Caco-2 (cell line): ENCODE results near the gene ACER3. TPM values are rescaled to one million over a fixed set of nuclear protein-coding genes. Genes with fewer than 3 reads are reported as not detected.

Source experiments
- BruUV-seq: library from RNA; stranded (reverse); fragments of 400-500 nt; replicated peaks from 2 replicates; lab custom pipeline; 2021; lab: Mats Ljungman, UMichigan
- CTCF ChIA-PET: fragments of 300-600 bp; sonication (Branson Sonifier 250); formaldehyde crosslinking; loops from one replicate; lab custom pipeline; 2022; ENCODE audit warnings: antibody characterized with exemption; lab: Charles Lee
- POLR2A ChIA-PET: fragments of 300-600 bp; sonication (Branson Sonifier 250); formaldehyde crosslinking; loops from one replicate; lab custom pipeline; 2022; ENCODE audit warnings: antibody characterized with exemption; lab: Charles Lee
- DNase-seq, 2 experiments: peaks; one replicate each; pipeline versions ENCODE4 v3.0.0 to v3.0.0-alpha.2; 2020 to 2022
- H3K27me3 ChIP-seq: replicated peaks from 2 replicates; pipeline ENCODE4 v1.6.0; 2011; ENCODE audit warnings: low read length; ENCODE audit not compliant: control insufficient read depth, insufficient read depth
- H3K36me3 ChIP-seq: 2 replicates; pipeline ENCODE4 v1.5.1; 2011; ENCODE audit warnings: low read length; ENCODE audit not compliant: control insufficient read depth, insufficient read depth
- H3K4me1 ChIP-seq: fragments of 250-450 bp; sonication (Bioruptor Pico); 2 replicates; pipeline ENCODE4 v1.5.1; 2020; ENCODE audit warnings: mild to moderate bottlenecking
- H3K4me3 ChIP-seq: 2 replicates; pipeline ENCODE4 v1.5.1; 2011; ENCODE audit warnings: low read depth, mild to moderate bottlenecking, control low read depth, low read length
- H3K9me3 ChIP-seq: fragments of 250-450 bp; sonication (Bioruptor Pico); 2 replicates; pipeline ENCODE4 v1.5.1; 2020; ENCODE audit warnings: mild to moderate bottlenecking, moderate library complexity
- H3K27ac Mint-ChIP-seq: one replicate; pipeline ENCODE4 v1.8.0; 2022; ENCODE audit warnings: mixed read lengths; ENCODE audit not compliant: unreplicated experiment
- H3K27me3 Mint-ChIP-seq: one replicate; pipeline ENCODE4 v1.8.0; 2022; ENCODE audit warnings: mixed read lengths; ENCODE audit not compliant: insufficient read depth, unreplicated experiment
- H3K36me3 Mint-ChIP-seq: one replicate; pipeline ENCODE4 v1.8.0; 2022; ENCODE audit warnings: mild to moderate bottlenecking, mixed read lengths; ENCODE audit not compliant: insufficient read depth, unreplicated experiment
- H3K4me1 Mint-ChIP-seq: one replicate; pipeline ENCODE4 v1.8.0; 2022; ENCODE audit warnings: low read depth, mixed read lengths; ENCODE audit not compliant: unreplicated experiment
- H3K4me3 Mint-ChIP-seq: one replicate; pipeline ENCODE4 v1.8.0; 2022; ENCODE audit warnings: mild to moderate bottlenecking, moderate library complexity, mixed read lengths; ENCODE audit not compliant: unreplicated experiment
- H3K9me3 Mint-ChIP-seq: one replicate; pipeline ENCODE4 v1.8.0; 2022; ENCODE audit warnings: mixed read lengths; ENCODE audit not compliant: unreplicated experiment
- CTCF ChIP-seq, 2 experiments: fragments of 200-600 bp in 1 of 2; IDR thresholded peaks; 1 replicate in 1 of 2; 2 replicates in 1 of 2; pipeline versions ENCODE4 v1.5.1 to v1.8.0; 2011 to 2022; ENCODE audit warnings: antibody characterized with exemption in 1 of 2, control low read depth in 1 of 2, inconsistent platforms in 1 of 2, low read depth in 1 of 2, low read length in 1 of 2, mild to moderate bottlenecking in 1 of 2, moderate library complexity in 1 of 2; ENCODE audit not compliant: insufficient read depth in 1 of 2, severe bottlenecking in 1 of 2, unreplicated experiment in 1 of 2
- intact Hi-C: fragments of 100-400 bp; cut with micrococcal nuclease; formaldehyde crosslinking; loops from one replicate; pipeline ENCODE4 v1.10.0; 2022; ENCODE audit not compliant: unreplicated experiment
- total RNA-seq: library from RNA; stranded (reverse); gene quantifications from 2 replicates; pipeline ENCODE4 v1.2.3, GENCODE V29; 2022

ACER3 gene
- total RNA-seq, 1 experiment from 2014 or later = 37.5 TPM

GRCh38 chr11:76863196-76863777 lies 2.6 kb downstream of the ACER3 start:
- Histone ChIP-seq H3K36me3 (no peaks in the 10 kb centered on the region), H3K27me3 (no peaks in the 10 kb centered on the region), H3K4me1 (peaks cover 31% of the 10 kb centered on the region), H3K4me3 (no peak overlapping the region), H3K9me3 (no peaks in the 10 kb centered on the region)
- CTCF ChIA-PET = interaction anchor here (0.6 to 1.3 kb wide), 2 partner anchors 24 to 184 kb away, joined by 3 read pairs; no protein-coding TSS in a partner anchor
- TF ChIP-seq CTCF (IDR thresholded peaks at IDR 0.05; ENCODE audit: insufficient read depth in 1 of 2, low read depth in 1 of 2, low read length in 1 of 2, severe bottlenecking in 1 of 2, unreplicated experiment in 1 of 2) = no peak
- POLR2A ChIA-PET = no interaction called here
- Mint-ChIP-seq H3K27me3 (no peaks in the 10 kb centered on the region), H3K9me3 (no peaks in the 10 kb centered on the region), H3K4me1 (peaks cover 42% of the 10 kb centered on the region), H3K36me3 (peaks cover 22% of the 10 kb centered on the region), H3K27ac (no peak overlapping the region), H3K4me3 (no peak overlapping the region)
- DNase-seq = no peak
- BruUV-seq = no TSS peak
- intact Hi-C loops = no loop called here

GRCh38 chr11:76872959-76873827 lies 12.5 kb downstream of the ACER3 start:
- H3K27ac Mint-ChIP-seq = no peak overlapping the region
- no peaks in the 10 kb centered on the region for H3K27me3 Mint-ChIP-seq
- Histone ChIP-seq H3K36me3 (no peaks in the 10 kb centered on the region), H3K27me3 (no peaks in the 10 kb centered on the region), H3K4me3 (no peak overlapping the region), H3K4me1 (peaks cover 10% of the 10 kb centered on the region), H3K9me3 (0 out of 2 replicates have a peak, but pooled peaks cover 7% of the 10 kb centered on the region)
- H3K4me1 Mint-ChIP-seq = peaks cover 20% of the 10 kb centered on the region
- no peak for TF ChIP-seq CTCF (IDR thresholded peaks at IDR 0.05; ENCODE audit: insufficient read depth in 1 of 2, low read depth in 1 of 2, low read length in 1 of 2, severe bottlenecking in 1 of 2, unreplicated experiment in 1 of 2)
- peaks cover 15% of the 10 kb centered on the region for H3K36me3 Mint-ChIP-seq
- peaks cover 13% of the 10 kb centered on the region for H3K9me3 Mint-ChIP-seq
- POLR2A ChIA-PET = interaction anchor here (0.6 kb wide), 1 partner anchor 19 kb away, joined by 9 read pairs; no protein-coding TSS in a partner anchor
- intact Hi-C loops = no loop called here
- no peak overlapping the region for H3K4me3 Mint-ChIP-seq
- no peak for DNase-seq
- CTCF ChIA-PET = interaction anchor here (0.7 to 1.4 kb wide), 3 partner anchors 21 to 444 kb away, joined by 3 read pairs; no protein-coding TSS in a partner anchor
- BruUV-seq = no TSS peak

GRCh38 chr11:76878014-76878413 lies 17.3 kb downstream of the ACER3 start:
- no peak overlapping the region for H3K27ac Mint-ChIP-seq
- Histone ChIP-seq H3K36me3 (no peaks in the 10 kb centered on the region), H3K9me3 (no peaks in the 10 kb centered on the region), H3K4me3 (no peak overlapping the region), H3K4me1 (no peaks in the 10 kb centered on the region), H3K27me3 (no peaks in the 10 kb centered on the region)
- no peaks in the 10 kb centered on the region for H3K9me3 Mint-ChIP-seq
- intact Hi-C loops = no loop called here
- TF ChIP-seq CTCF (IDR thresholded peaks at IDR 0.05; ENCODE audit: insufficient read depth in 1 of 2, low read depth in 1 of 2, low read length in 1 of 2, severe bottlenecking in 1 of 2, unreplicated experiment in 1 of 2) = no peak
- BruUV-seq = no TSS peak
- H3K4me3 Mint-ChIP-seq = no peak overlapping the region
- H3K27me3 Mint-ChIP-seq = no peaks in the 10 kb centered on the region
- peaks cover 6% of the 10 kb centered on the region for H3K36me3 Mint-ChIP-seq
- CTCF ChIA-PET = no interaction called here
- H3K4me1 Mint-ChIP-seq = peaks cover 6% of the 10 kb centered on the region
- POLR2A ChIA-PET = no interaction called here
- no peak for DNase-seq
